GM19397 (cell line): ENCODE data around the gene CNOT6.

Experiments used
- ATAC-seq: cut with Tn5 transposase; IDR thresholded peaks from one replicate; pipeline ENCODE4 v1.9.1; 2021; ENCODE audit warnings: mild to moderate bottlenecking, moderate library complexity; ENCODE audit not compliant: unreplicated experiment

The CNOT6 gene

DNA sequence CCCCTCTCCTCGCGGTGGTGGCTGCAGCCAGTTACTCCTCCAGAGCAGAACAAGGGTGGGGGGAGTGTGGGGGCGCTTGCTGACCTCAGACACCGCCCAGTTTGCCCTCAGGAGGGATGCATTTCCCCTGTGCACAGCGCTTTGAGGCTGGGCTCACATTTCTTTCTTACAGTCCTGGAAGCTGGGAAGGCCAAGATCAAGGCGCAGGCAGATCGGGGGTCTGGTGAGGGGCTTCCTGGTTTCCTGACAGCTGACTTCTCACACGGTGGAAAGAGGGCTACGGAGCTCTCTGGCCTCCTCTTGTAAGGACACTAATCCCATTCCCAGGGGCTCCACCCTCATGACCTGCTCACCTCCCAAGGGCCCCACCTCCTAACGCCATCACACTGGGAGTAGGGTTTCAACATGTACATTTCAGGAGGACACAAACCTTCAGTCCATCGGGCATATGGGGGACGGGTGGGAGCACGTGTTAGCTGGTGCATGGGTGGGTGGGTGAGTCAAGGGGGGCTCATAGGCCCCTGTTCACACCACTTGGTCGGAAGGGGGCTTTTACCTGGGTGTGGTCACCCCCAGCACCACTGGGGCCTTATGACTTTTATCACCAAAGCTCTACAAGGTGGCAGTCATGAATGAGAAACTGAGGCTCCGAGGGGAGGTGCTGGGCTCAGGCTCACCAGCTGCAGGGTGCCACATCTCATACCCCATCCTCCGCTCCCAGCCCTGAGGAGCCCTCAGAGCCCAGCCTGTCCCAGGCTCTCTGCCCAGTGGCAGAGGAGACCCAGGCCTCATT is 104.8 kb downstream of the CNOT6 start:
- ATAC-seq: no peak

DNA sequence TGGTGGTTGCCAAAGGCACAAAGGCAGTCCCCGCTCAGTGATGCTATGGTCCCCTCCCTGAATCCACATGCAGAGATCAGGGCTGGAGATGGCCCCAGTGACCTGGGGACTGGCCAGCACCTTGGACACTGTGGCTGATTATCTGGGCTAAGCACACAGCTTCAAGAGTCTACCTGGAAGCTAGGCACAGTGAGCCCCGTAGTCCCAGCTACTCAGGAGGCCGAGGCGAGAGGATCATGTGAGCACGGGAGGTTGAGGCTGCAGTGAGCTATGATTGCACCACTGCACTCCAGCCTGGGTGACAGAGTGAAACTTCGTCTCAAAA is 105.4 kb downstream of the CNOT6 start:
- no peak for ATAC-seq

DNA sequence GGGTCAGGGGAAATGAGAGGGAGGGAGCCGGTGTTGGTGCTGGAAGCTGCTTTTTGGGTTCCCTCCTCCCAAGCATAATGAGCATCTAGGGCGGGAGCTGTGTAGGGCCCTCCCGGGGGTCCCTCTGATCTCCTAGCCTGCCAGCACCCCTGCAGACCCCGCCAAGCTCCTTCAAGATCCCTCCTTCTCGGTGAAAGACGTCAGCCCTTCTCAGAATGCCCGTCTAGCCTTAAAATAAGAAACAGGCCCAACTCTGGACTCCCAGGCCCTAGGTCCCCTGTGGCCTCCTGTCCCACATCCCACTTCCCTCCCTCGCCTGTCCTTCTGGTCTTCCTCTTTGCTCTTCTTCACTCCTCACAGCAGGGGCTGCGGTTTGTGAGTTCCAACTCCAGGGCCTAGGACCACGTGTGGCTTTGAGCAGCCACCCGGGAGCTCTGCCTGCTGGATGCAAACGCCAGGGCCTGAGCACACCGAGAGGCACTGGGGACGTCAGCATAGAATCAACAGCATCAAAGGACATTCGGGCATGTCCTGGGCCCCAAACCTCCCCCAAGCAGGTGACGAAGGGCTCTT is 105.9 kb downstream of the CNOT6 start:
- ATAC-seq: no peak

DNA sequence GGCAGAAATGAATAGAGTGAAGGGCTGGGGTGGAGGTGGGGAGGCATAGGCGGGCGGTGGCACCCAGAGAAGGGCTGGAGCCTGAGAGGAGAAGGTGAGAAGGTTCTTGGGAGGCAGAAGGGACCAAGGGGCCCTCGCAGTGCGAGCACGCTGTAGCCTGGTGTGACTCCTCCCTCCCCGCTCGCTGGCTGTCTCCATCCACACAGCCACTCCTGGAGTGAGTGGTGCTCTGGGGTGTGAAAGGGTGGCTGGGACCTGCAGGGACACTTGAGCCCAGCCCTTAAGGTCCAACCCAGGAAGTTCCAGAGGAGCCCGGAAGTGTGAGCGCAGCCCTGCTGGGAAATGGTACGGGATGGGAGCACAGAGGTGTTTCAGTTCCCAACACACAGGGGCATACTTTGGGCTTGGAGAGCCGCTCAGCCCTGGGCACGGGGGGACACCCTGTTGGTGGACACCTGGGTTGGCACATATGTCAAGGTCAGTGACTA is 106.4 kb downstream of the CNOT6 start:
- ATAC-seq: no peak

DNA sequence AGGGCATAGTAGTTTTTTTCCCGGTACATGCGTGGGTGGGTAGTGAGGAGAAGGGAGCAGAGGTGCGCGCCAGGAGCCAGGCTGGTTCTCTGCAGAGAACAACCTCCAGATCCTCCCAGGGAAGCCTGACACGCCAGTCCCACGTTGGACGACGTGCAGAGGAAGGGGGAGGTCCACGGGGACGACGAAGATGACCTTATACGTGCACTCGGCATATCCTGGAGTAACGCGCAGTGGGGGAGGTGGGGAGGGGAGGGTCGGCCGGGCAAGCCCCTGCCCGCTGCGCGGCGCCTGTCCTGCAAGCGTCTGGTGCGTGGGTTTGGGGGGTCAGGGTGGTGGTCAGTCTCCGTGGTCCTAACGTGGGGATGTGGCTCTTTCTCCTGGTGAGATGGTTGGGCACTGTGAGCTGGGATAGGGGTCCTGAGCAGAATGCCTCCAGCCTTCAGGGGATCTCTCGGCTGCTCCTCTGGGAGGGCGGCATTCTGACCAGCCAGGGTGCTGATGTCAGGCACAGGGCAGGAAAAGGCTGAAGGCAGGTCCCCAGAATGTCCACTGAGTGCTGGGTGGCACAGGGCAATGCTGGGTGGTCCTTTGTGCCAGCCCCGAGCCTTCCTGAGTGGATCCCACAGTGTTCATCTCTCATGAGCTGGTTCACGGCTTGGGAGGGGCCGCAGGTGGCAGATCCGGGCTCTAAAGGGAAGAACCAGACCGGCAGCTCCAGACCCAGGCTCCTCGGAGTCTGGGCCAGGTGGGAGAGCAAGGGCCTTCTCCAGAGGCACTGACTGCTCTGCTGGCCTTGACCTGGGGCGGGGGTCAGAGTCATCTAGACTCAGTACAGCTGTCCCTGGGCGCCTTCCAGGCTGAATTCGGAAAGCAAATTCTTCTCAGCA is 107.7 kb downstream of the CNOT6 start:
- ATAC-seq: no peak

DNA sequence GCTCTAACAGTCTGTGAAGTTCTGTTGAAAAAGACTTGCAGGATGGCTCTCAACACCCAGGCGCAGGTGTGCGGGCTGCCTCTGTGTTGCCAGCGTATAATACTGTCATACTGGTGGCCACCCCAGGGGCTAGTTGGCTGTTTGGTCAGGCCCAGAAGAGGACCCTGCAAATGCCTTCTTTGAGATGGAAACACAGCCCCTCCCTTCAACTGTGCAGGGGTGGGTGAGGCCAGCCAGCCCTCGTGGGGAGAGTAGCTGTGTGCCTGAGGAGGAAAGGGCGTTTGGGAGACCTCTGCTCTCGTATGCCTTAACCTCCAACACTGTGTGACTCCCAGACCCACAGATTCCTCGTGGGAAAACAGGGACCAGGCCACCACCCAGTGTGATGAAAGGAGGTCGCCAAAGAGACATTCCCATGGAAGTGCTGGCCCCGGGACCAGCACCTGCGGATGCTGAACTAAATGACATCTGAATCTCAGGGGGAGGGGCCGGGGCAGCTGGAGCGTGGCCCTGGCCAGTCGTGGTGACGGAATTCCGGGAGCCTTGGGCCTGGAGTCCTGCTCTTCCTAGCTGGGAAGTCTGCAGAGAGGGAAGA is 108.4 kb downstream of the CNOT6 start:
- no peak for ATAC-seq

DNA sequence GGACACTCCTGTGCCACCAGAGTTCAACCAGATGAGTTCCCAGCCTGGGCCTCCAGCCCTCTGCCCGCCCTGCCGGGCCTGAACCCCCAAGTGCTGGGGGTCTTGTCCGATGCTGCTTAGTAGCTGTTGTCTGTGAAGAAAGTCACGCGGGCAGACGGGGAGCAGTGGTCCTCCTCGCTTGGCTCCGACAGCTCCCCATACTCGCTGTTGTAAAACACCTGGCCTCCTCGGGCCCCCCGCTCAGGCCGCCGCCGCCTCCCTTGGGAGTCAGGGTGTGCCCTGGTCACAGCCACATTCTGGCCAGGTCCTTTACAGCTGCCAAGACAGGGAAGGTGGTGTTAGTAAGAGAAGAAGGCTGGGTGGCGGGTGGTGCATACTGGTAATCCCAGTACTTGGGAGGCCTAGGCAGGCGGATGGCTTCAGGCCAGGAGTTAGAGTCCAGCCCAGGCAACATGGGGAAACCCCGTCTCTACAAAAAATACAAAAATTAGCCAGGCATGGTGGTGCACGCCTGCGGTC is 109.0 kb downstream of the CNOT6 start:
- no peak for ATAC-seq

DNA sequence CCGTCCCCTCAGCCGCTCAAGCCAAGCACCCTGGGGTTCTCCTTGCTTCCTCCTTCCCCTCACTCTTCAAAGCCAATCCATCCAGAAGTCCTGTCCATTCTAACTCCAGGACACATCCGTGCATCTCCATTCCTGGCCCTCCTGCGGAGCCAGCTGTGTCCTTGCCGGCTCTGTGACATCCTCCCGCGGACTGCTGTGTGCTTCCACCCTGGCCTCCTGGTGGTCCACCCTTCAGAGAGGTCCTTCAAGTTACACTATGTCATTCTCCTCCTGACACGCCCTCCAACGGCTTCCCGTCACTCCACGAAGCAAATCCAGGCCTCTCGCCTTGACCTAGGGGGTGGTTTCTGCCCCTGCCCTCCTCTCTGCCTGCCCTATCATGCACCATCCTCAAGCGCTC is 110.1 kb downstream of the CNOT6 start:
- no peak for ATAC-seq

DNA sequence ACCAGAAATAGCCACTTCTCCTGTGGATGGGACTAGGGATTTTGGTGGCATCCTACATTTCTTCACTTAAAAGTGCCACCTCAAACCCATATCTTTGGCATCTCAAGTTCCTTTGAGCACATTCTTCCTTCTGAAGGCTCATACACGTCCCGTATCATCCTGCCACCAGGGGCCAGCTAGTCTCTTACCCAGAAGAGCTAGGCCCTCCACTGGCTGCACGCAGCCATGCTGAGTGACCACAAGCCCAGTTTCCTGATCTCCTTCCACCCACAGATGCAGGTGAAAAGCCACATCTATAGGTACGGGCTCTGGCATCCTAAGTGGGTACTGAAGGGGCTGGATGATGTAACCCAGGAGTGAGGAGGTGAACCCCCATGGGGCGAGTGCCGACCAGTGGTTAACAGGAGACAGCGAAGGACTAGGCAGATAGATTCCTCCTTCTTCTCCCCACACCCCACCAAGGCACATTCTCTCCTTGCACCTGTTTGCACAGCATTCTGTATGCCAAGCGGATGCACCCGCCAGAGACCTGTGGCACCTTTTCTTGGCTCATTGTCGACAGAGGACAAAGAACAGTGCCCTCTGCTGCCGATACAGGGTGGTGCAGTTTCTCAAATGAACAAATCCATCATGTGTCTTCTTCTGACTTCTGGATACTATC is 111.5 kb downstream of the CNOT6 start:
- ATAC-seq: no peak

DNA sequence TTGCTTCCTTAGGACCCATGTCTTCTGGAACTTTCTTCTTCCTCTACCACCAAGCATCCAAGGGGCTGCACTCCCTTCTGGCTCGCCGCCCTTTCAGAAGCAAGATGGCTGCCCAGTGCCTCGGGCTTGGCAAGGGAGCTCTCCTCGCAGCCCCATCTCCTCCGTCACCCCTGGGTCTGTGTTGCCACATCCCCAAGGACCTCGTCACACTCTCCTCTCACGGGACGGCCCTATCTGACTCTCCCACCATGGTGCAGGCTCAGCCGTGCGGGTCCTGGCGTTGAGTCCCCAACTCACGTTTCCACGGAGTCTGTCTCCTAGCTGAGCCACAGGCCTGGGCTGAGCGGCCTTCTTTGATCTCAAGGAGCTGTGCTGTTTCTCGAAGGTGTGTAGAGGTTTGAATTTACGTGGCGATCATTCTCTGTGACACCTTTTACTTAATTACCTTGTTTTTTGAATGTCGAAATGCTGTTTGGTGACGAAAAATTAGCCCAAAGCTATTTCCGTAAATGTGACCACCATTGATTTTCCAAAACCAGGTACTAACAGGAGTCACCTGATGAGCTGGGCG is 112.1 kb downstream of the CNOT6 start:
- ATAC-seq: no peak

DNA sequence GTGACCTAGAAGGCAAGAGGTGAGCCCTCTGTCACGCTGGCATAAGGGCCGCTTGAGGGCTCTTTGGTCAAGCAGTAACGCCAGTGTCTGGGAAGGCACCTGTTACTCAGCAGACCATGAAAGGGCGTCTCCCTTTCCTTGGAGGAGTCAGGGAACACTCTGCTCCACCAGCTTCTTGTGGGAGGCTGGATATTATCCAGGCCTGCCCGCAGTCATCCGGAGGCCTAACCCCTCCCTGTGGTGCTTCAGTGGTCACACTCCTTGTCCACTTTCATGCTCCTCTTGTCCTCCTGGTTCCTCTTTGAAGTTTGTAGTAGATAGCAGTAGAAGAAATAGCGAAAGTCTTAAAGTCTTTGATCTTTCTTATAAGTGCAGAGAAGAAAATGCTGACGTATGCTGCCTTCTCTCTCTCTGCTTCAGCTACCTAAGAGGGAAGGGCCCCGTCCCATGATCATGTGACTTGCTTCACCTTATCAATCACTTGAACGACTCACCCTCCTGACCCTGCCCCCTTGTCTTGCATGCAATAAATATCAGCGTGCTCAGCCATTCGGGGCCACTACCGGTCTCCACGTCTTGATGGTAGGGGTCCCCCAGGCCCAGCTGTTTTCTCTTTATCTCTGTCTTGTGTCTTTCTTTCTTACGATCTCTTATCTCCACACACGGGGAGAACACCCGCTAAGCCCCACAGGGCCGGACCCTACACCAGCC is 113.8 kb downstream of the CNOT6 start:
- ATAC-seq: no peak

DNA sequence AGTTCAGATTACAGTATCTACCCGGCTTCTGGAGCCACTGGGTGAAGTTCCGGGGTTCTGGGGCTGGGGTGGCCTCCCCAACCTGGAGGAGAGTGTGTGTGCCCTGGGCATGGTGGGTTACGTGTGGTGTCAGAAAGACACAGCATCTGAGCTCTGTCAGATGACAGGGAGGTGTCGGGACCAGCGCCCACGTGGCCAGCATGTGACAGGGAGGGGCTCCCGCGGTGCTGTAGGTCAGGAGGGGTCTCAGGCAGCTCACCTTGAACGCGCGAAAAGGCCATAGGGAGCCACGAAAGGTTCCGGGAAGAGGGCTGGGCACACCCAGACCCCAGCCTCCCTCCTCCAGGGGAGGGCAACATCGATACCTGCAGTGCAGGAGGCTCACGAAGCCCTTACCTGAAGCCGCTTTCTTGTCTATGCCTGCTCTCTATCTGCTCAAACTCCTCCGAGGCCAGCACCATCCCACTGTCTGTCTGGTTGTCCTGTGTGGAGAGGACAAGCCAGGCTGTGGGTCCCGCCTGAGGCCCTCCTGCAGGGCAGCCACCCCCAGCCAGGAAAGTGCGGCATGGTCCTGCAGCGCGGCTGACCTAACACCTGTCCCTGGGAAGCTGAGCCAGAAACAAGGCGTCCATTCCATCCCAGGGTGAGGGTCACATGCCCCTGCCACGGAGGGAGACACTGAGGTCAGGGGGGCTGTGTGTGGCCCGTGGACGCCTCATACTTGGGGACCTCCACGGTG is 114.6 kb downstream of the CNOT6 start:
- no peak for ATAC-seq

DNA sequence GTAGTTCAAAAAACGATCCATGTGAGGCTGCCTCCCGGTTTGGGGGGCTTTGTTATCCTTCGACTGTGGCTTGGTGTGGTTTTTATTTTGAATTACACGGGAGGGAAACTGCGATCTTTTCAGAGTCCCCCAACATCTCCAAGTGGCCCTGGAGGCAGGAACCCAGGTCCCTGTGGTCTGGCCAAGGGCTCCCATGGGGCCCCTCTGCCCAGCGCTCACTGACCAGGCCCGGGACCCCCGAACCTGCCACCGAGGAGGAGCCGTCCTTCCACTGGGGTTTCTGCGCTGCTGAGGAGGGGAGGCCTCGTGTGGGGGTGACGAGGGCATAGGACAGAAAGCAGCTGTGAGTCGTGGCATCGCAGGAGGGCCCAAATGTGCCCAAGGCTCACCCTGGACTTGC is 115.2 kb downstream of the CNOT6 start:
- no peak for ATAC-seq

DNA sequence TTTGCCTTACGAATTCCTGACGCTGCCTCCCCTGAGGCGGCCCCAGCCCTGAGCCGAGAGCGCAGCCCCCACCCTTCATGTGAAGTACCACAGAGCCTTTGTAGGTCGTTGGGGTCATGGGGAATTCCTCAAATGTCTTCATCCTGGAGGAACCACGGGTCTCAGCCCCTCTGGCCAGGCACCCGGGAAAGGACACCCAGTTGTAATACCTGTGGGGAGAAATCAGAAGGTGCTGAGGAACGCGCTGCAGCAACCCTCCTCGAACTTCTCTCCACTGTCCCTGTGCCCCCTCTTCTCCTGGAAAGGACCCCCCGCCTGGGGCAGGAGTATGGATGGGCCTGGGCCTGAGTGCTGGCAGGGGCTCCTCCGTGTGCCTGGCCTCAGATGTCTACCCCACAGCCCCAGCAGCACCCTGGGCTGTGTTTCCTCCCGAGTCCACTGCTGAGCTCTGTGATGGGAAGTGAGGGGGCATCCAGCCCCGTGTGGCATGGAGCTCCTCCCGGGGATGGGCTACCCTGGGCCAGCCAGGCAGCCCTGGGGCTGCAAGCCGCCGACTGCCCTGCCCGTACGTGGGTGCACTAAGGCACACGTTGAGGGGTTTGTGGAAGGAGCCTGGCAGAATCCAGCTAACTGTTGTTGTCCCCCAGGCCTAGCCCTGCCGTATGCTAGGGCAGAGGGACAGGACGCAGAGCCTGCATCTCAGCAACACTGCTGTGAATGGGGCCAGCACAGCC is 115.8 kb downstream of the CNOT6 start:
- ATAC-seq: no peak

DNA sequence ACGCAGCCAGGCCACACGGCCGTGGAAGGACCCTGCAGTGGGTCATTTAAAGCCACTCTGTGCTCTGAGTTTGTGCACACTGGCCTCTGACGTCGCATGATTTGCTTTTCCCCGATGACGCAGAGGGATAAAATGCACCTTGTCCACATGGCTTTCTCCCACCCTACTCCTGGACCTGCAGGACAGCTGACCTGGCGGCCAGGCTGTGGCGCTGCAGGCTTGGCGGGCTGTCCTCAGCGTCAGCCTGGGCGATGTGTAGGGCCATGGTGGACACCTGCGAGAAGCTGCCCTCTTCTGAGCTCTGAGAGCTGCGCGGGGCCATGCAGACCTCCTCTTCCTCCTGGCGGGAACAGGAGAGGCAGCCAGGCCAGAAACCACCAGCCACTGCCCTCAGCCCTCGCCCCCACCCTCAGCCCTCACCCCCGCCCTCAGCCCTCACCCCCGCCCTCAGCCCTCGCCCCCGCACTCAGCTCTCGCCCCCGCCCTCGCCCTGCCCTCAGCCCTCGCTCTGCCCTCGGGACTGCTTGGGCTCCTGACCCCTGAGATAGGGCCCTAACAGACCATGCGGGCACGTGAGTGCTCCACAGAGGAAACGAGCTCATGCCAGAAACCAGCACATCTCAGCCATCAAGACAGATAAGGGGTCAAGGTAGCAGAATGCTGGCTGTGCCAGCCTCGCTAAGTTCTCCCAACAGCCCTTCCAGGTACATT is 117.1 kb downstream of the CNOT6 start:
- no peak for ATAC-seq

DNA sequence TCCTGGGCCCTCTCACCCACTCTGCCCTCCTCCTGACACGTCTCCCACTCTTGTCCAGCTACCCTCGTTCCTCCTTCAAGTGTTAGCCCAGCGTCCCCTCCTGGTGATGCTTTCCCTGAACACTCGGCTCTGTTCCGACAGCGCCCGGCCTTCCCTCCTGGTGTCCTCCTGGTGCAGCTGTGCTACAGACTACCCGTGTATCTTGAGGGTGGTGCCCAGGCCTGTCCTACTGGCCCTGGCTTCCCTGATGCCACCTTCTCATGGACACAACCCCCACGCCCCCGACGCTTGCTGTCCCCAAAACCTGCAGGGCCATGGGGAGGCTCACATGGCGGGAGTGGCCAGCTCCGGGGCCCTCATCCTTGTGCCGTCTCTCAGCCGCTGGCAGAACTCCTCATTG is 118.5 kb downstream of the CNOT6 start:
- no peak for ATAC-seq

DNA sequence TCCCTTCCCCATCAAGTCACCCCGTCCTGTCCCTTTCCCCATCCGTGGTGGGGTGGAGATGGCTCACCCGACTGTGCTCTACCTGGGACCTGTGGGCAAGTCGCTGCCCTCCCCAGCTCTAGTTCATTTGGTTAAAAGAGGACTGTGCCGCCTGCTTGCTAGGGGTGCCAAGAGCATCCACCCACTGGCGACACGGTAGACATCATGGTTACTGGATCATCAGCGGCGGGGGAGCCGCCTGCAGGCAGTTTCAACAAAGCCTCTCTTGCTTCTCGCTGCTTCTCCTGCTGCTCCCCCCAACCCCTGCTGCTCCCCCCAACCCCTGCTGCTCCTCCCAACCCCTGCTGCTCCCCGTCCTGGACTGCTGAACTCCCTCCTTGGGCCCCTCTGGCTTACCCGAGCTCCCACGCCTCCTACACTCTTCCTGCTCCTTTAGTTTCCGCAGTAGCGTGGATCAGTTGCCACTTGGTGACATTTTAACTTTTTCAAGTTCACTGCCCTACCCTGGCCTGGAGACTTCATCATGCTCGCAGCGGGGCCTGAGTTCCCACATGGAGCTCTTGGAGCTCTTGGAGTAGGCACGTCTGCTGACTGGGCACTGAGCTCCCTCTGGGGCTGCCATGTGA is 119.1 kb downstream of the CNOT6 start:
- ATAC-seq: no peak
